SK-N-SH treated with all-trans-retinoic acid at 6 μM for 48 hours (cell line): ENCODE results near the gene TSKU.

ENCODE experiments used
- ATAC-seq: fragments of 200-7000 bp; cut with Tn5 transposase; 3 replicates; pipeline ENCODE4 v1.9.1; 2020; ENCODE audit warnings: mild to moderate bottlenecking, moderate library complexity
- ARNTL ChIP-seq: fragments of 450-650 bp; formaldehyde crosslinking; IDR thresholded peaks from 2 replicates; pipeline ENCODE4 v1.5.0; 2020; ENCODE audit warnings: low read depth, mild to moderate bottlenecking, moderate library complexity, borderline replicate concordance
- BACH2 ChIP-seq: fragments of 250-450 bp; sonication (Bioruptor Pico); IDR thresholded peaks from 2 replicates; pipeline ENCODE4 v1.9.0; 2021; ENCODE audit warnings: mild to moderate bottlenecking, borderline replicate concordance
- ESRRG ChIP-seq: fragments of 250-450 bp; sonication (Bioruptor Pico); IDR thresholded peaks from 2 replicates; pipeline ENCODE4 v1.6.1; 2021; ENCODE audit warnings: mild to moderate bottlenecking
- GLIS3 ChIP-seq: fragments of 250-450 bp; sonication (Bioruptor Pico); IDR thresholded peaks from 2 replicates; pipeline ENCODE4 v1.5.0; 2020; ENCODE audit warnings: mild to moderate bottlenecking, moderate library complexity
- ISL1 ChIP-seq: fragments of 250-450 bp; sonication (Bioruptor Pico); IDR thresholded peaks from 2 replicates; pipeline ENCODE4 v2.1.2; 2022; ENCODE audit warnings: mild to moderate bottlenecking, moderate library complexity
- OSR1 ChIP-seq: fragments of 250-450 bp; sonication (Bioruptor Pico); IDR thresholded peaks from 2 replicates; pipeline ENCODE4 v1.8.0; 2022; ENCODE audit warnings: moderate library complexity, mild to moderate bottlenecking, inconsistent platforms
- POU6F1 ChIP-seq: fragments of 250-450 bp; sonication (Bioruptor Pico); IDR thresholded peaks from 2 replicates; pipeline ENCODE4 v1.8.0; 2021; ENCODE audit warnings: low read depth, mild to moderate bottlenecking, moderate library complexity, borderline replicate concordance
- PPARA ChIP-seq: fragments of 250-450 bp; sonication (Bioruptor Pico); IDR thresholded peaks from 2 replicates; pipeline ENCODE4 v1.5.0; 2020; ENCODE audit warnings: mild to moderate bottlenecking, borderline replicate concordance
- RARB ChIP-seq: fragments of 250-450 bp; sonication (Bioruptor Pico); IDR thresholded peaks from 2 replicates; pipeline ENCODE4 v1.8.0; 2021; ENCODE audit warnings: mild to moderate bottlenecking, moderate library complexity
- SNAI2 ChIP-seq: fragments of 250-450 bp; sonication (Bioruptor Pico); IDR thresholded peaks from 2 replicates; pipeline ENCODE4 v1.5.0; 2020; ENCODE audit warnings: mild to moderate bottlenecking, moderate library complexity
- TCF4 ChIP-seq: fragments of 250-450 bp; sonication (Bioruptor Pico); IDR thresholded peaks from 2 replicates; pipeline ENCODE4 v1.8.0; 2021; ENCODE audit warnings: mild to moderate bottlenecking, moderate library complexity, borderline replicate concordance
- TOX ChIP-seq: fragments of 250-450 bp; sonication (Bioruptor Pico); IDR thresholded peaks from 2 replicates; pipeline ENCODE4 v1.8.0; 2021; ENCODE audit warnings: mild to moderate bottlenecking, moderate library complexity, borderline replicate concordance
- ZC3H10 ChIP-seq: fragments of 250-450 bp; sonication (Bioruptor Pico); IDR thresholded peaks from 2 replicates; pipeline ENCODE4 v1.5.1; 2021; ENCODE audit warnings: mild to moderate bottlenecking, moderate library complexity
- ZFP3 ChIP-seq: fragments of 250-450 bp; sonication (Bioruptor Pico); IDR thresholded peaks from 2 replicates; pipeline ENCODE4 v1.5.0; 2020; ENCODE audit warnings: mild to moderate bottlenecking, moderate library complexity
- ZFP30 ChIP-seq: fragments of 450-650 bp; formaldehyde crosslinking; IDR thresholded peaks from 2 replicates; pipeline ENCODE4 v1.5.0; 2022; ENCODE audit warnings: mild to moderate bottlenecking, moderate library complexity
- ZNF565 ChIP-seq: fragments of 450-650 bp; formaldehyde crosslinking; conservative IDR thresholded peaks from 2 replicates; pipeline ENCODE4 v1.5.0; 2020; ENCODE audit warnings: low read depth, mild to moderate bottlenecking, moderate library complexity
- ZNF70 ChIP-seq: fragments of 450-650 bp; formaldehyde crosslinking; IDR thresholded peaks from 2 replicates; pipeline ENCODE4 v1.5.0; 2020; ENCODE audit warnings: mild to moderate bottlenecking, moderate library complexity
- ZNF8 ChIP-seq: fragments of 450-650 bp; formaldehyde crosslinking; IDR thresholded peaks from 2 replicates; pipeline ENCODE4 v1.5.0; 2020; ENCODE audit warnings: mild to moderate bottlenecking, moderate library complexity
- TF ChIP-seq, protein P1 (sequence below): fragments of 250-450 bp; sonication (Bioruptor Pico); IDR thresholded peaks from 2 replicates; pipeline ENCODE4 v1.8.0; 2020; ENCODE audit warnings: mild to moderate bottlenecking, moderate library complexity, borderline replicate concordance
- TF ChIP-seq, protein P2 (sequence below): fragments of 250-450 bp; sonication (Bioruptor Pico); IDR thresholded peaks from 2 replicates; pipeline ENCODE4 v1.5.1; 2021; ENCODE audit warnings: mild to moderate bottlenecking, moderate library complexity

The TSKU gene

GRCh38 chr11:76748948-76749347 is 34.2 kb upstream of the TSKU start:
- ATAC-seq = no peak
- no peak for TF ChIP-seq ZFP3
- TF ChIP-seq, protein P1, sequence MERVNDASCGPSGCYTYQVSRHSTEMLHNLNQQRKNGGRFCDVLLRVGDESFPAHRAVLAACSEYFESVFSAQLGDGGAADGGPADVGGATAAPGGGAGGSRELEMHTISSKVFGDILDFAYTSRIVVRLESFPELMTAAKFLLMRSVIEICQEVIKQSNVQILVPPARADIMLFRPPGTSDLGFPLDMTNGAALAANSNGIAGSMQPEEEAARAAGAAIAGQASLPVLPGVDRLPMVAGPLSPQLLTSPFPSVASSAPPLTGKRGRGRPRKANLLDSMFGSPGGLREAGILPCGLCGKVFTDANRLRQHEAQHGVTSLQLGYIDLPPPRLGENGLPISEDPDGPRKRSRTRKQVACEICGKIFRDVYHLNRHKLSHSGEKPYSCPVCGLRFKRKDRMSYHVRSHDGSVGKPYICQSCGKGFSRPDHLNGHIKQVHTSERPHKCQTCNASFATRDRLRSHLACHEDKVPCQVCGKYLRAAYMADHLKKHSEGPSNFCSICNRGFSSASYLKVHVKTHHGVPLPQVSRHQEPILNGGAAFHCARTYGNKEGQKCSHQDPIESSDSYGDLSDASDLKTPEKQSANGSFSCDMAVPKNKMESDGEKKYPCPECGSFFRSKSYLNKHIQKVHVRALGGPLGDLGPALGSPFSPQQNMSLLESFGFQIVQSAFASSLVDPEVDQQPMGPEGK (CRISPR knock-in tag) = no peak
- TF ChIP-seq ZNF8 = no peak
- no peak for TF ChIP-seq ARNTL

GRCh38 chr11:76750067-76750466 is 33.1 kb upstream of the TSKU start:
- no peak for ATAC-seq
- TF ChIP-seq ZC3H10 (CRISPR knock-in tag) (no peak), ZNF565 (CRISPR knock-in tag) (no peak), GLIS3 (no peak), ARNTL (no peak)
- TF ChIP-seq, all 23 proteins: peak for 0

DNA sequence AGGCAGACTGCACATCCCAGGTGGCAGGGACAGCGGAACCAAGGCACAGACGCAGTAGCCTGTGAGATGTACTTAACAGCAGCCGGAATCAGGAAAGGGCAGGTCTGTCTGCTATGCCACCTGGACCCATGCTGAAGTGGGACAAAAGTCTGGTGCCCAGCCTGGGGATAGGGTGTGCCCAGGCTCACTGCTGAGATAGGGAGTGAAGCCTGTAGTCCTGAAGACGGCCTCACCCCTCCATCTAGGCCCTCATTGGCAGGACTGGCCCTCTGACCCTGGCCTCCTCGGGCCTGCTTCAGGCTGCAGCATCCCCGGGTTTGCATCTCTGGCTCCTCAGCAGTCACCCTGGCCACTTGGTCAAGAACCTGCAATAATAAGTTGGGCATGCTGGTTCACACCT is 32.4 kb upstream of the TSKU start:
- no peak for TF ChIP-seq TCF4 (CRISPR knock-in tag)
- TF ChIP-seq BACH2 (CRISPR knock-in tag) = no peak
- TF ChIP-seq ZC3H10 (CRISPR knock-in tag) = no peak
- TF ChIP-seq GLIS3 = no peak
- TF ChIP-seq SNAI2 = no peak
- no peak for TF ChIP-seq PPARA
- TF ChIP-seq ESRRG (CRISPR knock-in tag) = no peak
- no peak for TF ChIP-seq RARB
- no peak for ATAC-seq

DNA sequence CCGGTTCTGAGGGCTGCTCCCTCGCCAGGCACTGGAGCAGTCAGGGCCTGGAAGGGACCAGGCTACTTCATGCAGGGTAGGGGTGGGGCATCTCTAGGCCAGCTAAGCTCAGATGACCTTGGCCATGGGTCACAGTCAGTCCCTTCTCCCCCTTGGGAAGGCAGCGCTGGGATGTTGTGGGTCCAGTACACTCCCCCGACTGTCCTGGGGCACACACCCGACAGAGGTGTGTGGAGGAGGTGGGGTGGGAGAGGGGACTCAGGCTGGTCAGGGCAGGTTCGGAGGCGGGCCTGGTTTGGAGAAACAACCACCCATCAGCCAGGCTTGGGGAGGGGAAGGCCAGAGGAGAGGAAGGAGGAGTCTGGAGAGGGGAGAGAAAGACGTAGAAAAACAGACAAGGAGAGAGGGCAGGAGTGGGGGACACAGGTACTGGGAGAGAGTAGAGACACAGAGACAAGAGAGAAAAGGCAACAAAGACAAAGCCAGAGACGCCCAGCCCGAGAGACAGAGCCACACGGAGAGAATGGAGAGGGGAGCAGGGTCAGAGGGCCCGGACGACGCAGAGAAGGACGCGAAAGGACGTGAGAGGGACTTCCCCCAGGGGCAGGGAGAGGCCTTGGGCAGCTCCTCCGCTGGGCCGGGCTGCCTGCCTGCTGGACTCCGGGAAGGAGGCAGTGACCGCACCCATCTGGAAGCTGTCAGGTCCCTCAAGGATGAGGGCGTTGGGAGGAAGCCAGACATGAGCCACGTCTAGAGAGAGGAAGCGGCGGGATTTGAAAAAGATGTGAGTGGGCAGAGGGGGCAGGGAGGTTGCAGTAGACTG is 30.6 kb upstream of the TSKU start:
- peak; percentile 78 for ATAC-seq
- TF ChIP-seq ARNTL (no peak), RARB (no peak), GLIS3 (no peak), OSR1 (CRISPR knock-in tag) (no peak), SNAI2 (no peak), TCF4 (CRISPR knock-in tag) (no peak), BACH2 (CRISPR knock-in tag) (no peak), ZNF565 (CRISPR knock-in tag) (no peak), ESRRG (CRISPR knock-in tag) (no peak), ZFP3 (no peak), ISL1 (CRISPR knock-in tag) (no peak), ZNF70 (no peak), TOX (no peak), POU6F1 (CRISPR knock-in tag) (no peak), ZFP30 (CRISPR knock-in tag) (no peak), ZC3H10 (CRISPR knock-in tag) (no peak), PPARA (no peak), ZNF8 (no peak)
- TF ChIP-seq, protein P2, sequence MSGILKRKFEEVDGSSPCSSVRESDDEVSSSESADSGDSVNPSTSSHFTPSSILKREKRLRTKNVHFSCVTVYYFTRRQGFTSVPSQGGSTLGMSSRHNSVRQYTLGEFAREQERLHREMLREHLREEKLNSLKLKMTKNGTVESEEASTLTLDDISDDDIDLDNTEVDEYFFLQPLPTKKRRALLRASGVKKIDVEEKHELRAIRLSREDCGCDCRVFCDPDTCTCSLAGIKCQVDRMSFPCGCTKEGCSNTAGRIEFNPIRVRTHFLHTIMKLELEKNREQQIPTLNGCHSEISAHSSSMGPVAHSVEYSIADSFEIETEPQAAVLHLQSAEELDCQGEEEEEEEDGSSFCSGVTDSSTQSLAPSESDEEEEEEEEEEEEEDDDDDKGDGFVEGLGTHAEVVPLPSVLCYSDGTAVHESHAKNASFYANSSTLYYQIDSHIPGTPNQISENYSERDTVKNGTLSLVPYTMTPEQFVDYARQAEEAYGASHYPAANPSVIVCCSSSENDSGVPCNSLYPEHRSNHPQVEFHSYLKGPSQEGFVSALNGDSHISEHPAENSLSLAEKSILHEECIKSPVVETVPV (CRISPR knock-in tag) = no peak
- TF ChIP-seq, protein P1 (CRISPR knock-in tag) = no peak

DNA sequence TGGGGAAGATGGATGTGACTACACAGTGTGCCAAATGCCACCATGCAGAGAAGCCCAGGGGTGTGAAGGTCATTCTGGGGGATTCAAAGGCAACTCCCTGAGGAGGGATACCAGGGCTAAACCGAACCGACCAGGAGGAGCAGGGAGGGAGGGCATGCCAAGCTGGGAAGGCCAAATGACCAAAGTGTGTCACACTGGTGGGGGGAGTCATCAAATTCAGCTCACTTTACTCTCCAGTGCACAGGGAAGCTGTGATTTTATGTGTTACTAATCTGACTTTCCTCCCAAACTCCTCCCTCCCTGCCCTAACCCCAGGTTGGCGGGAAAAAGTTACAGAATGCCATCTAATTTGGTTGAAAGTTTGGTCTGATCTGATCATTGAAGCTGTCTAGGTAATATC is 29.7 kb upstream of the TSKU start:
- TF ChIP-seq PPARA (no peak), ZNF8 (no peak), SNAI2 (no peak), ISL1 (CRISPR knock-in tag) (no peak)
- ATAC-seq = no peak
